ENCODE measurements around the gene CDHR5. TPM values are rescaled to one million over a fixed set of nuclear protein-coding genes. Genes with fewer than 3 reads are reported as not detected.

Gene CDHR5
- total and polyA plus RNA-seq, 9 of the 15 experiments (the other 6 are each of a cell fraction or from before 2014, with no cell fraction given): 0.16 TPM; not detected in 8

GRCh38 chr11:608791-609251 is 15.9 kb downstream of the CDHR5 start:
- in situ Hi-C loops (cut with MboI): no loop called here
- Histone ChIP-seq H3K4me1 (replicated peaks in 1 of 2; ENCODE audit: control insufficient read depth in 2 of 2, insufficient read depth in 2 of 2, low read length in 2 of 2) (peaks cover 0 to 50% of the 10 kb centered on the region in 2 experiments; a peak in 4 of 5 replicates), H2AFZ (ENCODE audit: low read depth, low read length) (no peak overlapping the region), H3K27ac (ENCODE audit: extremely low read depth, low read depth, low read length) (no peak overlapping the region), H3K9me1 (ENCODE audit: control insufficient read depth, insufficient read depth, low read length) (no peaks in the 10 kb centered on the region), H4K20me1 (replicated peaks; ENCODE audit: control insufficient read depth, insufficient read depth, low read length) (peaks cover 17% of the 10 kb centered on the region), H3K9ac (ENCODE audit: insufficient read depth in 1 of 2, low read depth in 2 of 2, low read length in 2 of 2) (no peak overlapping the region), H3K9me3 (replicated peaks; ENCODE audit: control insufficient read depth, insufficient read depth, low read depth, low read length) (no peaks in the 10 kb centered on the region), H3K36me3 (ENCODE audit: control insufficient read depth, insufficient read depth, low read length) (peaks cover 98% of the 10 kb centered on the region), H3K4me2 (ENCODE audit: insufficient read depth, low read length) (no peak overlapping the region), H3K27me3 (ENCODE audit: control insufficient read depth in 2 of 2, insufficient read depth in 2 of 2, low read length in 2 of 2) (no peaks in the 10 kb centered on the region), H3K4me3 (no peak overlapping the region), H3K79me2 (ENCODE audit: control insufficient read depth, insufficient read depth, low read length) (peaks cover 2% of the 10 kb centered on the region; the same call in 1 of the 3 replicates)
- ChIA-PET CTCF (ENCODE audit: low intra/inter-chr PET ratio) (no interaction called here), POLR2A (interaction anchor here (0.7 to 0.9 kb wide), 3 partner anchors 28 to 117 kb away, joined by 3 read pairs; no protein-coding TSS in a partner anchor)
- ATAC-seq (no peak), FAIRE-seq (no peak), DNase-seq (ENCODE audit: extremely low read depth in 1 of 4, low spot score in 3 of 4) (no peak)
- peak; percentile 74 for TF ChIP-seq RBM22 (IDR thresholded peaks at IDR 0.05; ENCODE audit: low read depth, low read length, poor library complexity, severe bottlenecking)
- TF ChIP-seq ZNF717 (CRISPR knock-in tag; IDR thresholded peaks at IDR 0.05): no peak
- TF ChIP-seq MIER1 (IDR thresholded peaks at IDR 0.05; ENCODE audit: low read depth): no peak
- TF ChIP-seq, protein P1, sequence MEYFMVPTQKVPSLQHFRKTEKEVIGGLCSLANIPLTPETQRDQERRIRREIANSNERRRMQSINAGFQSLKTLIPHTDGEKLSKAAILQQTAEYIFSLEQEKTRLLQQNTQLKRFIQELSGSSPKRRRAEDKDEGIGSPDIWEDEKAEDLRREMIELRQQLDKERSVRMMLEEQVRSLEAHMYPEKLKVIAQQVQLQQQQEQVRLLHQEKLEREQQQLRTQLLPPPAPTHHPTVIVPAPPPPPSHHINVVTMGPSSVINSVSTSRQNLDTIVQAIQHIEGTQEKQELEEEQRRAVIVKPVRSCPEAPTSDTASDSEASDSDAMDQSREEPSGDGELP (CRISPR knock-in tag; IDR thresholded peaks at IDR 0.05; ENCODE audit: borderline replicate concordance): no peak
- TF ChIP-seq POLR2G (IDR thresholded peaks at IDR 0.05; ENCODE audit: low read depth, low read length): peak; percentile 7; the same call in 1 of the 2 replicates
- TF ChIP-seq, protein P2, sequence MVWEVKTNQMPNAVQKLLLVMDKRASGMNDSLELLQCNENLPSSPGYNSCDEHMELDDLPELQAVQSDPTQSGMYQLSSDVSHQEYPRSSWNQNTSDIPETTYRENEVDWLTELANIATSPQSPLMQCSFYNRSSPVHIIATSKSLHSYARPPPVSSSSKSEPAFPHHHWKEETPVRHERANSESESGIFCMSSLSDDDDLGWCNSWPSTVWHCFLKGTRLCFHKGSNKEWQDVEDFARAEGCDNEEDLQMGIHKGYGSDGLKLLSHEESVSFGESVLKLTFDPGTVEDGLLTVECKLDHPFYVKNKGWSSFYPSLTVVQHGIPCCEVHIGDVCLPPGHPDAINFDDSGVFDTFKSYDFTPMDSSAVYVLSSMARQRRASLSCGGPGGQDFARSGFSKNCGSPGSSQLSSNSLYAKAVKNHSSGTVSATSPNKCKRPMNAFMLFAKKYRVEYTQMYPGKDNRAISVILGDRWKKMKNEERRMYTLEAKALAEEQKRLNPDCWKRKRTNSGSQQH (CRISPR knock-in tag; IDR thresholded peaks at IDR 0.05): no peak
- TF ChIP-seq ZNF23 (CRISPR knock-in tag; IDR thresholded peaks at IDR 0.05): no peak
- TSS peak; percentile 11 for BruUV-seq (replicated peaks)
- 94% methylated on average over 16 of the region's 28 CpGs for WGBS (ENCODE audit: insufficient coverage, low coverage, missing lambda C conversion rate)
- intact Hi-C loops (cut with micrococcal nuclease): no loop called here
